Tibial nerve (tissue), 4 donors: ENCODE data around the gene PHAF1. TPM values are rescaled to one million over a fixed set of nuclear protein-coding genes. Genes with fewer than 3 reads are reported as not detected.

Source experiments
- DNase-seq, 2 donors: peaks; one replicate each; pipeline ENCODE4 v3.0.0-alpha.2; 2019; ENCODE audit warnings: low spot score in 2 of 2
- H3K27ac ChIP-seq, 4 donors: fragments of 200-600 bp; sonication (generic) in 3 of 4; one replicate each; pipeline ENCODE4 v1.5.1; 2017 to 2019; ENCODE audit warnings: mild to moderate bottlenecking in 1 of 4
- H3K27me3 ChIP-seq, 2 donors: fragments of 200-600 bp; sonication (generic) in 1 of 2; one replicate each; pipeline versions ENCODE4 v1.5.1 to v1.6.0; 2017 to 2019
- H3K36me3 ChIP-seq, 3 donors: fragments of 200-600 bp; sonication (generic); one replicate each; pipeline ENCODE4 v1.5.1; 2018 to 2019
- H3K4me1 ChIP-seq, 4 donors: fragments of 200-600 bp; sonication (generic) in 3 of 4; one replicate each; pipeline ENCODE4 v1.5.1; 2017 to 2019
- H3K4me3 ChIP-seq, 4 donors: fragments of 200-600 bp; sonication (generic) in 3 of 4; one replicate each; pipeline ENCODE4 v1.5.1; 2017 to 2019; ENCODE audit warnings: mild to moderate bottlenecking in 1 of 4, moderate library complexity in 1 of 4
- H3K9me3 ChIP-seq, 4 donors: fragments of 200-600 bp; sonication (generic) in 3 of 4; one replicate each; pipeline ENCODE4 v1.5.1; 2017 to 2019
- CTCF ChIP-seq, 5 experiments: fragments of 200-600 bp in 3 of 5; fragments of 450-650 bp in 2 of 5; sonication (generic) in 3 of 5; IDR thresholded peaks; one replicate each; pipeline ENCODE4 v1.5.1; 2016 to 2019; ENCODE audit warnings: antibody characterized with exemption in 5 of 5, mild to moderate bottlenecking in 3 of 5, moderate library complexity in 2 of 5
- EP300 ChIP-seq, 2 donors: sonication (generic); formaldehyde crosslinking; IDR thresholded peaks; one replicate each; pipeline ENCODE4 v1.6.1; 2017; ENCODE audit warnings: antibody characterized with exemption in 2 of 2, mild to moderate bottlenecking in 1 of 2
- POLR2A ChIP-seq, 2 donors: fragments of 450-650 bp; IDR thresholded peaks; one replicate each; pipeline ENCODE4 v1.6.1; 2017; ENCODE audit warnings: antibody characterized with exemption in 2 of 2, mild to moderate bottlenecking in 2 of 2, moderate library complexity in 2 of 2
- WGBS, 2 donors: methylation state at CpG; one replicate each; pipeline ENCODE4 v1.1.5; 2018; 5-methylcytosine and 5-hydroxymethylcytosine counted together
- total RNA-seq, 4 donors: library from RNA; depleted of rRNA; stranded (reverse); fragments of >200 nt; gene quantifications; one replicate each; pipeline ENCODE4 v1.1.0, GENCODE V29; 2016

PHAF1 gene
- total RNA-seq, 4 donors from 2014 or later: 22.2 to 34.5 (median 28.1) TPM

GRCh38 chr16:67166110-67166547, 56.4 kb downstream of the PHAF1 start:
- DNase-seq: no peak
- Histone ChIP-seq H3K36me3 (no peaks in the 10 kb centered on the region), H3K27ac (peak overlapping the region in 1 of 4 donors; percentile 8), H3K4me1 (peaks cover 0 to 78% (median 51%) of the 10 kb centered on the region in 4 donors), H3K9me3 (no peaks in the 10 kb centered on the region), H3K27me3 (peaks cover 0 to 66% of the 10 kb centered on the region in 2 donors), H3K4me3 (no peak overlapping the region)
- 32 to 41% methylated on average over 16 to 17 of the region's 18 CpGs for WGBS, 2 donors
- TF ChIP-seq EP300 (IDR thresholded peaks at IDR 0.05): no peak
- TF ChIP-seq POLR2A (IDR thresholded peaks at IDR 0.05): no peak
- TF ChIP-seq CTCF (IDR thresholded peaks at IDR 0.05): no peak

DNA sequence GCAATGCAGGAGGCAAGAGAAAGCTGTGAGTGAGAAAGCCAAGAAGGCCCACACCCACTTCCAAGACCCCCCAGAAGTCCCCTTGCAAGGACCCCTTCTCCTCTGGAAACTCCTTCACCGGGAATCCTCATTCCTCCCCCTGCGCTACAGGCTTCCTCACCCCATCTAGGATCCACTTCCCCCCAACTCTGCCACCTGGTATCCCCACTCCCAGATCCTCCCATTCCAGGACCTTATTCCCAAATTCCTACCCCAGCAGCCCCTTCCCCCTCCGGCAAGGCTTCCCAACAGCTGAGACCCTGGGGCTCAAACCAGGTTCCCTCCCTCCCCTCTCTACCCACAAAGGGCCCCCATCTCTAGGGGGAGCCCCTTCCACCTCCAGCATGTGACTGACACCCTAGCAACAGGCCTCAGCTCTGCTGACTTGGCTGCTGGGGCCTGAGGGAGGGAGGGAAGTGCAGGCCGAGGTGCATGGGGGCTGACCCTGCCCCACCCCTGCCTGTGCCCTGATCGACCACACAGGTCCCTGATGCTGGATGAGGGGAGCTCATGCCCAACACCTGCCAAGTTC, 56.9 kb downstream of the PHAF1 start:
- peaks cover 0 to 60% of the 10 kb centered on the region in 2 donors for H3K27me3 ChIP-seq
- H3K9me3 ChIP-seq: no peaks in the 10 kb centered on the region
- 55 to 75% methylated on average over 5 of the region's 5 CpGs for WGBS, 2 donors
- no peaks in the 10 kb centered on the region for H3K36me3 ChIP-seq
- DNase-seq: no peak
- no peak overlapping the region for H3K4me3 ChIP-seq
- no peak for TF ChIP-seq POLR2A (IDR thresholded peaks at IDR 0.05)
- TF ChIP-seq EP300 (IDR thresholded peaks at IDR 0.05): no peak
- no peak for TF ChIP-seq CTCF (IDR thresholded peaks at IDR 0.05)
- H3K27ac ChIP-seq: peak overlapping the region in 1 of 4 donors; percentile 26
- H3K4me1 ChIP-seq: peaks cover 0 to 77% (median 50%) of the 10 kb centered on the region in 4 donors

DNA sequence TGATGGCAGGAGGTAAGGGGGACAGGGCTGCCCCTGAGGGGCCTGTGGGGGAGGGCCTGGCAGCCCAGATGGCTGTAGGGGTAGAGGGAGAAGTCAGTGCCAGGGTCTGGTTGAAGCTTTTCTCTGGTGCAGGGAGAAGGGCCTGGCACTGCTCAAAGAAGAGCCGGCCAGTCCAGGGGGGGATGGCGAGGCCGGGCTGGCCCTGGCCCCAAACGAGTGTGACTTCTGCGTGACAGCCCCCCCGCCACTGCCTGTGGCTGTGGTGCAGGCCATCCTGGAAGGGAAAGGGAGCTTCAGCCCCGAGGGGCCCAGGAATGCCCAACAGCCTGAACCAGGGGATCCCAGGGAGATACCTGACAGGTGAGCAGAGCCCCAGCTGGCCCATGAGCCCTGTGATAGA, 57.8 kb downstream of the PHAF1 start:
- WGBS, 2 donors: 70 to 84% methylated on average over 6 of the region's 7 CpGs
- no peak for DNase-seq
- Histone ChIP-seq H3K27ac (no peak overlapping the region), H3K27me3 (peaks cover 0 to 51% of the 10 kb centered on the region in 2 donors), H3K9me3 (no peaks in the 10 kb centered on the region), H3K36me3 (no peaks in the 10 kb centered on the region), H3K4me1 (peaks cover 0 to 68% (median 47%) of the 10 kb centered on the region in 4 donors), H3K4me3 (no peak overlapping the region)
- TF ChIP-seq POLR2A (IDR thresholded peaks at IDR 0.05) (no peak), CTCF (IDR thresholded peaks at IDR 0.05) (no peak), EP300 (IDR thresholded peaks at IDR 0.05) (no peak)

DNA sequence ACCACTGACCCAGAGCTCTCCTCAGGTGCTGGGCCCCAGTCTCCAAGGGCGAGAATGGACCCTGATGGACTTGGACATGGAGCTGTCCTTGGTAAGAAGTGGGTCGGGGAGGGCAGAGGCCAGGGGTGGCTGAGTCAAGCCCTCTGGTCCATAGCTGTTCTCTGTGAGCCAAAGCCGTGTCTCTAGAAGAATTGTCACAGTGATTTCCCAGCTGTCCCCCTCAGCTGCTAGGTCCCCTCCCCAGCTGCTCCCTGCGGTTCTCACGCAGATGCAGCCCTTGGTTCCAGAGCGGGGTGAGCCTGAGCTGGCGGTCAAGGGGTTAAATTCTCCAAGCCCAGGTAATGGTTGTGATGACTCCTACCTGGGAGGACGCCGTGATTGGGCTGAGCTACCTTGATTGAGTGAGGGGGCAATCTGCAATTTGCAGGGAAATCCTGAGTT, 59.3 kb downstream of the PHAF1 start:
- H3K4me1 ChIP-seq: peaks cover 0 to 65% (median 42%) of the 10 kb centered on the region in 4 donors
- TF ChIP-seq POLR2A (IDR thresholded peaks at IDR 0.05): no peak
- TF ChIP-seq EP300 (IDR thresholded peaks at IDR 0.05): no peak
- TF ChIP-seq CTCF (IDR thresholded peaks at IDR 0.05): no peak

DNA sequence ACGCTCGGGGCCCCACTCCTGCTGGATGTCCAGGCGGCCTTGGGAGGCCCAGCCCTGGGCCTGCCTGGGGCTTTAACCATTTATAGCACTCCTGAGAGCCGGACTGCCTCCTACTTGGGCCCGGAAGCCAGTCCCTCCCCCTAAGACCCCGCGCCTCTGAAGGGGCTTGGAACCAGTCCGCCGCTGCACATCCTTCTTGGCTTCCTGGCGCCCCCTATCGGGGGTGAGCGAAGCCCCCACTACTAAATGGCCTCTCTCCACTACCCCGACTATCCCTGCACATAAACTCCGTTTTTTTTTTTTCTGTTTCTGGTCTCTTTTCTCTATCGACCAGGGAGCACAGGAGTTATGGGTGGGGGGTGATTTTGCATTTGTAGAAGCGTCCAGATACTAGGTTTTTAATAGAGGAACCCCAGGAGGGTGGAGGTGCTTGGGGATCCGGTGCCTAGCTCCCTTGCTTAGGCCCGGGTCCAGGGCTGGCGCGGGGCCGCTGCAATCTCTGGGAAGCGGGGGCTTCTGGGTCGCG, 60.0 kb downstream of the PHAF1 start:
- Histone ChIP-seq H3K27me3 (peaks cover 0 to 33% of the 10 kb centered on the region in 2 donors), H3K4me1 (peaks cover 0 to 65% (median 43%) of the 10 kb centered on the region in 4 donors), H3K36me3 (no peaks in the 10 kb centered on the region), H3K4me3 (peak overlapping the region; percentile 34 to 57 (median 40)), H3K27ac (peak overlapping the region; percentile 83 to 94 (median 88)), H3K9me3 (no peaks in the 10 kb centered on the region)
- WGBS, 2 donors: 6 to 8% methylated on average over 24 of the region's 24 CpGs
- peak in 4 of 5 experiments; percentile 23 to 44 (median 34) for TF ChIP-seq CTCF (IDR thresholded peaks at IDR 0.05)
- no peak for TF ChIP-seq EP300 (IDR thresholded peaks at IDR 0.05)
- TF ChIP-seq POLR2A (IDR thresholded peaks at IDR 0.05): no peak
- peak in 1 of 2 donors; percentile 20 for DNase-seq

More for the DNA sequence above, 59.3 kb downstream of the PHAF1 start:
- no peak for DNase-seq
- Histone ChIP-seq H3K9me3 (no peaks in the 10 kb centered on the region), H3K36me3 (no peaks in the 10 kb centered on the region), H3K27ac (peak overlapping the region in 2 of 4 donors; percentile 83 to 94), H3K27me3 (peaks cover 0 to 37% of the 10 kb centered on the region in 2 donors), H3K4me3 (no peak overlapping the region)
- WGBS, 2 donors: 21 to 53% methylated on average over 5 to 9 of the region's 9 CpGs
